GM12878 (cell line): Measurements from ENCODE around the gene CYP2C19. TPM values are rescaled to one million over a fixed set of nuclear protein-coding genes. Genes with fewer than 3 reads are reported as not detected.

Source experiments
- ATAC-seq: fragments of 200-7000 bp; cut with Tn5 transposase; 3 replicates; pipeline ENCODE4 v1.9.1; 2020; ENCODE audit warnings: mild to moderate bottlenecking, moderate library complexity
- BruUV-seq: library from RNA; stranded (reverse); fragments of 400-500 nt; replicated peaks from 2 replicates; lab custom pipeline; 2021; lab: Mats Ljungman, UMichigan
- CTCF ChIA-PET: fragments of 300-600 bp; sonication (Branson Sonifier 250); formaldehyde crosslinking; extraction: SDS; loops from one replicate; lab custom pipeline; 2021; ENCODE audit warnings: inconsistent platforms; lab: Yijun Ruan, JAX
- POLR2A ChIA-PET: fragments of 350-600 bp; formaldehyde crosslinking; extraction: SDS; loops from one replicate; lab custom pipeline; 2021; ENCODE audit warnings: inconsistent platforms; lab: Charles Lee
- RAD21 ChIA-PET: fragments of 300-600 bp; sonication (Branson Sonifier 250); formaldehyde crosslinking; loops from one replicate; lab custom pipeline; 2023; ENCODE audit warnings: antibody characterized with exemption; ENCODE audit not compliant: unreplicated experiment; lab: Charles Lee
- SMC1A ChIA-PET: fragments of 300-600 bp; sonication (Branson Sonifier 250); formaldehyde crosslinking; loops from one replicate; lab custom pipeline; 2023; ENCODE audit not compliant: unreplicated experiment, uncharacterized antibody; lab: Charles Lee
- DNase-seq: peaks from one replicate; pipeline ENCODE4 v3.0.0-alpha.2; 2011; ENCODE audit warnings: low read depth, low spot score
- FAIRE-seq: peaks from 3 replicates; lab custom pipeline; 2011; peaks lifted over from hg19 to GRCh38; lab: Jason Lieb, UNC
- H2AFZ ChIP-seq: 2 replicates; pipeline ENCODE4 v1.6.0; 2011; ENCODE audit warnings: low read depth, low read length, control low read depth; ENCODE audit not compliant: control insufficient read depth
- H3K27ac ChIP-seq: 2 replicates; pipeline ENCODE4 v1.5.1; 2011; ENCODE audit warnings: control low read depth; ENCODE audit not compliant: control insufficient read depth, insufficient read depth
- H3K27me3 ChIP-seq, 2 experiments: replicated peaks in 1 of 2; 2 replicates each; pipeline versions ENCODE4 v1.6.0 to v1.6.1; 2011; ENCODE audit warnings: low read length in 1 of 2; ENCODE audit not compliant: control insufficient read depth in 2 of 2, insufficient read depth in 2 of 2
- H3K36me3 ChIP-seq, 2 experiments: 2 replicates each; pipeline ENCODE4 v1.5.1; 2011; ENCODE audit warnings: low read length in 1 of 2; ENCODE audit not compliant: control insufficient read depth in 2 of 2, insufficient read depth in 2 of 2
- H3K4me1 ChIP-seq: 2 replicates; pipeline ENCODE4 v1.6.1; 2011; ENCODE audit warnings: mild to moderate bottlenecking, low read length, moderate library complexity, mixed read lengths; ENCODE audit not compliant: control insufficient read depth, insufficient read depth
- H3K4me2 ChIP-seq: 2 replicates; pipeline ENCODE4 v1.6.0; 2011; ENCODE audit warnings: control low read depth; ENCODE audit not compliant: control insufficient read depth, insufficient read depth
- H3K4me3 ChIP-seq: fragments of 200-600 bp; sonication (generic); 2 replicates; pipeline ENCODE4 v1.5.1; 2016
- H3K79me2 ChIP-seq: 2 replicates; pipeline ENCODE4 v1.6.0; 2011; ENCODE audit warnings: low read length; ENCODE audit not compliant: control insufficient read depth, insufficient read depth
- H3K9ac ChIP-seq: 2 replicates; pipeline ENCODE4 v1.8.0; 2011; ENCODE audit warnings: low read length, control low read depth, mixed read lengths; ENCODE audit not compliant: control insufficient read depth, insufficient read depth
- H3K9me3 ChIP-seq: replicated peaks from 3 replicates; pipeline ENCODE4 v1.5.1; 2011; ENCODE audit warnings: mild to moderate bottlenecking, low read length; ENCODE audit not compliant: control insufficient read depth, insufficient read depth
- H4K20me1 ChIP-seq: 2 replicates; pipeline ENCODE4 v1.6.0; 2011; ENCODE audit not compliant: control insufficient read depth, insufficient read depth
- BHLHE40 ChIP-seq, 2 experiments: fragments of 450-650 bp in 1 of 2; IDR thresholded peaks; 2 replicates each; pipeline ENCODE4 v1.6.1; 2011 to 2017; ENCODE audit warnings: low read depth in 2 of 2, borderline replicate concordance in 1 of 2, improper control_type of control experiment in 1 of 2, low read length in 1 of 2, mild to moderate bottlenecking in 1 of 2
- CBX5 ChIP-seq: sonication (generic); IDR thresholded peaks from 2 replicates; pipeline ENCODE4 v1.6.1; 2016; ENCODE audit warnings: low read depth, moderate library complexity, mild to moderate bottlenecking, inconsistent platforms
- ESRRA ChIP-seq: IDR thresholded peaks from 2 replicates; pipeline ENCODE4 v1.6.1; 2012; ENCODE audit warnings: mild to moderate bottlenecking, low read length, improper control_type of control experiment
- ETV6 ChIP-seq, 2 experiments: fragments of 450-650 bp in 1 of 2; IDR thresholded peaks in 1 of 2; conservative IDR thresholded peaks in 1 of 2; 2 replicates each; pipeline ENCODE4 v1.6.1; 2014; ENCODE audit warnings: antibody characterized with exemption in 1 of 2, borderline replicate concordance in 1 of 2, low read depth in 1 of 2, mild to moderate bottlenecking in 1 of 2, moderate library complexity in 1 of 2
- HDAC2 ChIP-seq: fragments of 200-600 bp; sonication (generic); IDR thresholded peaks from 2 replicates; pipeline ENCODE4 v1.6.1; 2017
- KAT2A ChIP-seq: conservative IDR thresholded peaks from 2 replicates; pipeline ENCODE4 v1.6.1; 2011; ENCODE audit warnings: low read depth, low read length; ENCODE audit not compliant: control insufficient read depth
- KDM1A ChIP-seq: fragments of 200-600 bp; sonication (generic); IDR thresholded peaks from 2 replicates; pipeline ENCODE4 v1.6.1; 2016; ENCODE audit warnings: borderline replicate concordance
- NR2F1 ChIP-seq: fragments of 450-650 bp; conservative IDR thresholded peaks from 2 replicates; pipeline ENCODE4 v1.6.1; 2017; ENCODE audit warnings: mild to moderate bottlenecking
- RELB ChIP-seq: fragments of 450-650 bp; IDR thresholded peaks from 2 replicates; pipeline ENCODE4 v1.6.1; 2017; ENCODE audit warnings: low read depth, mild to moderate bottlenecking, moderate library complexity
- RFX5 ChIP-seq: IDR thresholded peaks from 2 replicates; pipeline ENCODE4 v1.6.1; 2011; ENCODE audit warnings: low read depth, low read length, improper control_type of control experiment
- USF1 ChIP-seq: IDR thresholded peaks from 2 replicates; pipeline ENCODE4 v1.6.1; 2011; ENCODE audit warnings: borderline replicate concordance, low read depth, mild to moderate bottlenecking, moderate library complexity, mixed read lengths, low read length; ENCODE audit not compliant: insufficient read depth; ENCODE audit errors: extremely low read length
- ZBTB4 ChIP-seq: fragments of 450-650 bp; formaldehyde crosslinking; IDR thresholded peaks from 2 replicates; pipeline ENCODE4 v1.4.0; 2022; ENCODE audit warnings: mild to moderate bottlenecking, moderate library complexity
- WGBS: methylation state at CpG from one replicate; pipeline ENCODE4 v1.1.6; 2016; ENCODE audit warnings: low lambda C conversion rate; ENCODE audit not compliant: insufficient replicate concordance, insufficient coverage; ENCODE audit errors: missing lambda C conversion rate; 5-methylcytosine and 5-hydroxymethylcytosine counted together
- in situ Hi-C: fragments of 300-500 bp; cut with MboI; formaldehyde crosslinking; loops from 9 replicates; pipeline ENCODE4 v1.14.3; 2018; ENCODE audit warnings: mixed read lengths
- intact Hi-C: fragments of 100-400 bp; cut with micrococcal nuclease; formaldehyde crosslinking; loops from one replicate; pipeline ENCODE4 v1.14.2; 2022; ENCODE audit not compliant: unreplicated experiment
- polyA plus RNA-seq, 11 experiments: library from polyadenylated mRNA; depleted of rRNA in 4 of 11; unstranded in 6 of 11; stranded (reverse) in 5 of 11; fragments of >200 nt; fragmentation: Nextera tagmentation in 4 of 11; fragmentation: Illumina TruSeq in 1 of 11; extraction: Ambion mirVana in 4 of 11; extraction: Trizol in 1 of 11; gene quantifications; 1 replicate in 1 of 11; 2 replicates in 10 of 11; pipeline versions ENCODE4 v1.2.1 to v1.2.3, GENCODE V29; 2011 to 2016; ENCODE audit warnings: inconsistent platforms in 2 of 11, missing spikeins in 2 of 11, low read depth in 1 of 11
- total RNA-seq, 4 experiments: library from RNA; depleted of rRNA in 3 of 4; stranded (reverse); fragments of >200 nt in 3 of 4; fragmentation: Illumina TruSeq in 1 of 4; extraction: Trizol in 1 of 4; gene quantifications; 2 replicates each; pipeline versions ENCODE4 v1.2.1 to v1.2.3, GENCODE V29; 2013 to 2021

Gene CYP2C19
- total and polyA plus RNA-seq, 10 of the 15 experiments (the other 5 are each of a cell fraction or from before 2014, with no cell fraction given), result not detected

- DNase-seq (no peak), FAIRE-seq (no peak), ATAC-seq (no peak)
- H3K9ac ChIP-seq, result no peak overlapping the region
- ChIA-PET POLR2A (no interaction called here), CTCF (no interaction called here), RAD21 (no interaction called here), SMC1A (no interaction called here)
- no peak overlapping the region for H2AFZ ChIP-seq
- no peak overlapping the region for H3K4me3 ChIP-seq
- no peak overlapping the region for H3K4me2 ChIP-seq
- intact Hi-C loops, result no loop called here
- H4K20me1 ChIP-seq, result no peaks in the 10 kb centered on the region
- H3K36me3 ChIP-seq, result no peaks in the 10 kb centered on the region
- no peak for TF ChIP-seq NR2F1
- no peak for TF ChIP-seq KAT2A
- no peak for TF ChIP-seq RELB
- no peaks in the 10 kb centered on the region for H3K4me1 ChIP-seq
- no TSS peak for BruUV-seq
- H3K27me3 ChIP-seq, result no peaks in the 10 kb centered on the region
- no peak overlapping the region for H3K27ac ChIP-seq
- no peaks in the 10 kb centered on the region for H3K9me3 ChIP-seq
- in situ Hi-C loops, result no loop called here
- WGBS, result 0% methylated on average over 1 of the region's 1 CpG
- H3K79me2 ChIP-seq, result no peaks in the 10 kb centered on the region
These were observed 90.6 kb downstream of the CYP2C19 start for GRCh38 chr10:94853065-94853464.

- 3% methylated on average over 4 of the region's 4 CpGs for WGBS
- no peak for FAIRE-seq
- ChIA-PET SMC1A (interaction anchor here (2.9 kb wide), 1 partner anchor 22 kb away, joined by 7 read pairs; no protein-coding TSS in a partner anchor), POLR2A (no interaction called here), RAD21 (no interaction called here), CTCF (no interaction called here)
- Histone ChIP-seq H3K4me3 (no peak overlapping the region), H3K79me2 (no peaks in the 10 kb centered on the region), H3K4me1 (no peaks in the 10 kb centered on the region), H4K20me1 (no peaks in the 10 kb centered on the region), H3K4me2 (no peak overlapping the region), H3K27me3 (no peaks in the 10 kb centered on the region), H3K27ac (no peak overlapping the region), H3K9ac (no peak overlapping the region), H3K36me3 (no peaks in the 10 kb centered on the region), H3K9me3 (no peaks in the 10 kb centered on the region), H2AFZ (no peak overlapping the region)
- in situ Hi-C loops, result no loop called here
- no TSS peak for BruUV-seq
- DNase-seq, result no peak
- intact Hi-C loops, result no loop called here
- ATAC-seq, result no peak
- TF ChIP-seq USF1, result no peak
- TF ChIP-seq KDM1A, result no peak
- TF ChIP-seq BHLHE40 (IDR thresholded peaks at IDR 0.05; ENCODE audit: borderline replicate concordance in 1 of 2, low read depth in 2 of 2, low read length in 1 of 2), result no peak
- no peak for TF ChIP-seq CBX5
- TF ChIP-seq ETV6 (conservative IDR thresholded peaks at IDR 0.05 in 1 of 2, IDR thresholded peaks at IDR 0.05 in 1 of 2; ENCODE audit: borderline replicate concordance in 1 of 2, low read depth in 1 of 2), result no peak
- TF ChIP-seq HDAC2, result no peak
- no peak for TF ChIP-seq ZBTB4 (CRISPR knock-in tag)
- TF ChIP-seq ESRRA, result no peak
- no peak for TF ChIP-seq RFX5
These were observed 95.5 kb downstream of the CYP2C19 start for GRCh38 chr10:94858005-94858404.
